ENCODE measurements around the gene AAK1.
"Not testable (repeated sequence)": the region's sequence is repeated elsewhere in the genome, so short reads cannot be mapped to it uniquely, and the experiment has no call there.

The AAK1 gene

GRCh38 chr2:69625078-69625795 is 18.3 kb downstream of the AAK1 start:
- no peak for DNase-seq (ENCODE audit: low read depth in 2 of 2)

GRCh38 chr2:69624611-69625010 is 18.9 kb downstream of the AAK1 start:
- DNase-seq (ENCODE audit: low read depth in 2 of 2), result no peak

GRCh38 chr2:69624131-69624530 is 19.4 kb downstream of the AAK1 start:
- no peak for DNase-seq (ENCODE audit: low read depth in 2 of 2)

- no peak for DNase-seq (ENCODE audit: low read depth in 2 of 2)
Observed at GRCh38 chr2:69623236-69623635, 20.3 kb downstream of the AAK1 start.

GRCh38 chr2:69622805-69623204 is 20.7 kb downstream of the AAK1 start:
- DNase-seq (ENCODE audit: low read depth in 2 of 2), result not testable (repeated sequence)

GRCh38 chr2:69622017-69622540 is 21.5 kb downstream of the AAK1 start:
- not testable (repeated sequence) for DNase-seq (ENCODE audit: low read depth in 2 of 2)

- no peak for DNase-seq (ENCODE audit: low read depth in 2 of 2)
Observed at GRCh38 chr2:69621440-69621839, 22.1 kb downstream of the AAK1 start.

GRCh38 chr2:69620870-69621269 is 22.7 kb downstream of the AAK1 start:
- no peak for DNase-seq (ENCODE audit: low read depth in 2 of 2)

- no peak for DNase-seq (ENCODE audit: low read depth in 2 of 2)
Observed at GRCh38 chr2:69619725-69620124, 23.8 kb downstream of the AAK1 start.

- no peak for DNase-seq (ENCODE audit: low read depth in 2 of 2)
Observed at GRCh38 chr2:69618362-69618761, 25.2 kb downstream of the AAK1 start.

GRCh38 chr2:69617744-69618143 is 25.8 kb downstream of the AAK1 start:
- no peak for DNase-seq (ENCODE audit: low read depth in 2 of 2)

- DNase-seq (ENCODE audit: low read depth in 2 of 2), result peak in 1 of 2 donors; percentile 5
Observed at GRCh38 chr2:69616755-69617154, 26.8 kb downstream of the AAK1 start.

GRCh38 chr2:69615969-69616368 is 27.6 kb downstream of the AAK1 start:
- DNase-seq (ENCODE audit: low read depth in 2 of 2), result no peak

GRCh38 chr2:69615078-69615625 is 28.4 kb downstream of the AAK1 start:
- DNase-seq (ENCODE audit: low read depth in 2 of 2), result no peak

GRCh38 chr2:69612707-69613106 is 30.8 kb downstream of the AAK1 start:
- DNase-seq (ENCODE audit: low read depth in 2 of 2), result no peak

GRCh38 chr2:69612200-69612599 is 31.3 kb downstream of the AAK1 start:
- DNase-seq (ENCODE audit: low read depth in 2 of 2), result no peak

GRCh38 chr2:69608109-69608508 is 35.4 kb downstream of the AAK1 start:
- no peak for DNase-seq (ENCODE audit: low read depth in 2 of 2)

GRCh38 chr2:69606771-69607170 is 36.8 kb downstream of the AAK1 start:
- not testable (repeated sequence) for DNase-seq (ENCODE audit: low read depth in 2 of 2)

- DNase-seq (ENCODE audit: low read depth in 2 of 2), result no peak
Observed at GRCh38 chr2:69605284-69605683, 38.3 kb downstream of the AAK1 start.

GRCh38 chr2:69604836-69605235 is 38.7 kb downstream of the AAK1 start:
- DNase-seq (ENCODE audit: low read depth in 2 of 2), result no peak

- no peak for DNase-seq (ENCODE audit: low read depth in 2 of 2)
Observed at GRCh38 chr2:69604026-69604678, 39.4 kb downstream of the AAK1 start.

- DNase-seq (ENCODE audit: low read depth in 2 of 2), result no peak
Observed at GRCh38 chr2:69603146-69603743, 40.3 kb downstream of the AAK1 start.

All from stimulated activated CD8-positive, alpha-beta memory T cell treated with anti-CD3 and anti-CD28 coated beads, Interleukin-7, amount 100 ng/mL, for 1 hour (primary cell).